ENCODE measurements around the gene RUNX1. TPM values are rescaled to one million over a fixed set of nuclear protein-coding genes. Genes with fewer than 3 reads are reported as not detected.
A peak's percentile ranks its signal among the peaks of the same experiment; 100 is the strongest.

Gene RUNX1
- polyA plus RNA-seq, 10 donors, result 4.1 to 9.3 (median 4.9) TPM

DNA sequence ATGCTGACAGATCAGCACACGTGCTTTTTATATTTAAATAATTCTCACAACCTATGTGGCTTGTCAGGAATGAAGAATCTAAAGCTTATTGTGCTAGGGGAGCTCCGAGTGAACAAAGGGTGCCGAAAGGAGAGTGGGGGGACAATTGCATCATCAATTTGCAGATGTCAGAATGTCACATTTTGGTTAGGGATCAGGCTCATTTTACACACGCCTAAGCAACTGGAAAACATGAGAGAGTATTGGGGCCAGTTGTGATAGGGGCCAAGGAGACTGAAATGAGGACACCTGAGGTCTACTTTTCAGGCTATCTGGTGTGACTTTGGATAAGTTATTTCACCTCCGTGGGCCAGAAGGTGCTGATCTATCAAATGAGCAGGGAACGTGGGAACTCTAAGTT lies 31.8 kb downstream of the RUNX1 start:
- DNase-seq, result no peak

DNA sequence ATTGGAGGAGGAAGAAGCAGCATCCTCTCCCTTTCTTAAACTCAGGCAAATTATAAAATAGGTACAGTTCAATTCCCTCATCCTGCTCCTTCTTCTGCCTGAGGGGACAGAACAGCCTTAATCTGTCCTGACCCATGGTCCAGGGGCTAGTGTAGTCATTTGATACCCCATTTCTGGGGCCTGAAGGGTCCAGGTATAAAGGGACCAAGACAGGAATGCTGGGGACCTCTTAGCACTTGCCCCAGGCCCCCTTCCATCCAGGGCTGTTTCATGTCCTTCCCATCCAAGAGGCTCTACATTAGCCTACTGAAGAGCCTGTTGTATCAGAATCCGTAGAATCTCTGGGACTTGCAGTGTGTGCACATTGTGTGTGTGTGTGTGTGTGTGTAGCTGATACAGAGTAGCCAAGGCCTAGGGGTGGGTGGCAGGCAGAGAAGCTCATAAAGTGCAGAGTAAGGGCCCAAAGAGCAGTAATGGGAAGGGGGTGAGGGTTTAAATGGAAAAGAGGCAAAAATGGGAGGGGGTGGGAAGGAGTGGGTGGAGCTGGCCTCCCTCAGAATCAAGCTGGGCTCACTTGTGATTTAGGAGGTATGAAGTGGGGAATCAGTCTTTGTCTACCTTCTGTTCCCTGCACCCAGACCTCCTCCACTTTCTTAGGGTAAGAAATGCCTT lies 32.4 kb downstream of the RUNX1 start:
- no peak for DNase-seq

DNA sequence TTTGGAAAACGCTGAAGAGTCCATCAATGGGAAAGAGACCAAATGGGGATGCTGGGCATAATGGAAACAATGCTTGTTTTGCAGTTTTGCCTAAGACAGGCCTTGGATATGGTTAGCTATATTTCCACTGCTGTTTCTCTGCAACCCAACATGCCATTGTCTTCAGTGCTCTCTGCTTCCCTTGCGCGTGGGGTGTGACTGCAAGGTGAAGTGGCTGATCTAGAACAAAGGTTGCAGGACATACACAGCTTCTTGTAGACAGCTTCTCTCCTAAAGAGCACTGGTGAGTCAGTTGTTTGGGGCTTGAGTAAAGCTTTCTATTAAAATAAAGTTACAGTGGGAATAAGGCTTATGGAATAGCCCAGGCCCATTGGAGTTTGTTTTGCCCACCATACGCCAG lies 33.0 kb downstream of the RUNX1 start:
- DNase-seq, result no peak

DNA sequence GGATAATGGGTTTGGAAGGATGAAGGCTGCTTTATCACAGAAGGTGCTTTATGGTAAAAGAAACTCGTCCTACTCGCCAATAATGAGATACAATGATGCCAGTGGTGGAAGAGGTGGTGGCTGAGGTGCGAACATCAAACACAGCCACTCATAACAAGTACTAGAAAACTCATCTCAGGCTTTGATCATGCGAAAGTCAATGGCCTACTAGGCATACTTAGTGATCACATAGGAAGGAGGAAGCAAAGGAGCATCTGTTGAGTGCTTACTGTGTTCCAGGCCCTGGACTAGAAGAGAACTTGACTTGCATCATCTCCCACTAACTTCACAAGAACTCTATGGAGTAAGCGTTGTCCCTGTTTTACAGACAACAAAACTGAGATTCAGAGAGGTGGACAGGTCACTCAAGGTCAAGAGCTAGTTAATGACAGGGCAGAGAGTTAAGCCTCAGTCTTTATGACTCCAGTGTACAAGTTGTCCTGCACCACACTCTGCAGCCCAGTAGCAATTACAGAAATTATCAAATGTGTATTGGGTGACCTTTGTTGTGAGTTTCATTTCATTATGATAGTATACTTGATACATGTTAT lies 33.6 kb downstream of the RUNX1 start:
- no peak for DNase-seq

DNA sequence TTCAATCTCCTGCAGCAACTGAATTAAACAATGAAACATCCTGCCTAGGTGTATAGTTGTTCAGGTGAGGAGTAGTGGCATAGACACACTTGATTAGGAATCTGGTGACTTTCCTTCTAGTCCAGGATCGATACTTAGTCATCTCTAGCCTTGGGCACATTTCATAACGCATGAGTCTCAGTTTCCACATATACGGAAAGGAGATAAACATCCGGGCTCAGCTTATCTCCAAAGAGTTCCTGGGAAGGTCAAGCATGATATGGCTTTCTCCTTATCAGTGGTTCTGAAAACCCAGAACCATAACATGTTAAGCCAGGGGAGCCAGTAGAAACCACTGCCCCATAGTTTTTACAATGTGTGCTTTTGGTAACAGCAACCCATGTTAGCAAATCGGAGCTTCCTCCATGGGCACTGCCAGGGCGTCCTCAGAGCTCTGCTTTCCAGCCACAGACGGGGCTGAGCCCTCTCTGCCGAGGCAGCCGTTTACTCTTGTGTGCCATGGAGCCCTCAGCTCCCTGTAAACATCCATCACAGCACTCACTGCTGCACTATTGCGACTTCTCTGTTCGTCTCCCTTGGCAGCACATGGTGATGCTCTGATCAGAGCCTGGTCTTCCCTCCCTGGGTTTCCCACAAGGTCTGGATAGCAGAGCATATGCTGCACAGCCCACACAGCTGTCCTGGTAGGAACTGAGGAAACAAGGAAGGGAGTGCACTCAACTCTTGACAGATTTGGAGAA lies 34.6 kb downstream of the RUNX1 start:
- DNase-seq, result no peak

DNA sequence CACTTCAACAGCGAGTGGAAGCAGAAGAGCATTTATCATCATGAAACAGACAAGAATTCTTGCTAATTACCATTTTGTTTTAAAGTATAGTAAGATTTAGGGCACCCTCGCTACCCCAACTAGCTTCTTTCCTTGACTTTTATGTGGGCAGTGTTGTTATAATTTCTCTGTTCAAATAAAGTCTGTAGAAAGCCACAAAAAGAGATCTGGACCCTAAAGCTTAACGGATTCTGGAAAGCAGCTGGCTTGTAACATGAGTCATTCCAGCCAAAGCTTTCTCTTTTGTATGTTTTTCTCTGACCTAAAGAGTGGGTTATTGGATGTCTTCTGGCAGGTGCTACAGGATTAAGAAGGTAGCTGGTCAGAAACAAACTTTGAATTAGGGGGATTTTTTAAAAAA lies 37.4 kb downstream of the RUNX1 start:
- DNase-seq, result peak in 1 of 3 donors; percentile 33

DNA sequence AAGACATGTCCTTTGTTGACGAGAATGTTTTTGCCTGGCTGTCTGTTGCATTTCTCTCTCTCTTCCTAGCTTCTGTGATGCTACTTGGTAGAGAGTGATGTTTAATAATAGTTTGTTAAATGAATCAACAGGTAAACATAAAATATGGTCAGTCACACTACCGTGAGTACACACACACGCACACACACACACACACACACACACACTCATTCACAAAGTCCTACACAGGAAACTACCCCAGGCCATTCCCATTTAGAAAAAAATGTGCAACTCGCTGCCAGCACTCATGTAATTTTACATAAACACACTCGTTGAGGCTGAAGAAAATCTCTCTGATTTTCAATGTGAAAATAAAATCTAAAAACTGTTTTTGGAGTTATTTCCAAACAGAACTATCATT lies 38.7 kb downstream of the RUNX1 start:
- DNase-seq, result no peak

DNA sequence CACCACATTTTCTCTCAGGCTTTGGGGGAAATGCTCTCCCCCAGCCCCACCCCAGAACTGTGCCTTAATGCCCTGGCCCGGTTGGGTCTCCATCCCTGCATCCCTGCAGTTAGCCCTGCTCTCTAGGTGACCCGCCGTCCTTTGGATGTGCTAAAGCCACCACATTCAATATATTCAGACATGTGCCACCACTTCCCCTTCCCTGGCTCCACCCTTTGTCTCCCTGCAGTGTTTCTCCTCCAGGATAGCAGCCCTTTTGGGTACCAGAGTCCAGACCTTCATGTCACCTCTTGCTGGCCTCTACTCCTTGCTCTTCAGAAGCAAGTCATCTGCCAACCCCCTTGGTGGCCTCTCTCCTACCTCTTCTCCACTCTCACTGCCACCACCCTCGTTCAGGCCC lies 41.8 kb downstream of the RUNX1 start:
- DNase-seq, result no peak

DNA sequence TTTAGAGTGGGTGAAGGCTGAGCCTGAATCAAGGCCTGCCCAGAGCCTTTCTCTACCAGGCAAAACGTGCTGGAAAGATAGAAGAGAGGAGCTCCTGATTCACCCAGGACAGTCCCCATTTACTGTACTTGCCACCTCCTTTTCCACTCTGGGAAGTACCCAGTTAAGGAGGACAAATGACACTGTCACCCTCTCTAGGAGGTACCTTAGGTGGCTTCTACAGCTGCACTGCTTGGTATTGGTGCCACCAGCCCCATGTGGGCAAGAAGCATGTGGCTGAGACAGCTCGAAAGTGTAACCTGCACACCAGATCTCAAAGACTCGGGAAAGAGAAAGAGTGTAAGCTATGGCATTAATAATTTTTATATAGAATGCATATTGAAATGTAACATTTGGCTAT lies 42.3 kb downstream of the RUNX1 start:
- DNase-seq, result no peak

DNA sequence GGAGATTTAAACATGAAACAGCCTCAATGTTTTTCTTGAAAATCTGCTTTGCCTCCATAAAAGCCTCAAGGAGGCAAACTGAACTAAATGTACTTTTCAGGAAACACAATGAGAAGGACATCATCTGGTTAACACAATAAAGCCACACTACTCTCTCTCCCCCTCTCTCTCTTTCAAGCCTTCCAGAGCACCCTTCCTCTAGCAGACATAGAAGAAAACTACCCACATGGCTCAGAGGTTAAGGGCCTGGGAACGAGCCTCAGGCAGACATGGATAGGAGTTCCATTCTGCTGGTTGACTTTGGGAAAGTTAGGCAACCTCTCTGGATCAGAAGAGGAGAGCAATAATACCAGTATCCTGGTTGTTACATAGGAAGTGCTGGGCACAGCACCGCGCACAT lies 42.9 kb downstream of the RUNX1 start:
- no peak for DNase-seq

DNA sequence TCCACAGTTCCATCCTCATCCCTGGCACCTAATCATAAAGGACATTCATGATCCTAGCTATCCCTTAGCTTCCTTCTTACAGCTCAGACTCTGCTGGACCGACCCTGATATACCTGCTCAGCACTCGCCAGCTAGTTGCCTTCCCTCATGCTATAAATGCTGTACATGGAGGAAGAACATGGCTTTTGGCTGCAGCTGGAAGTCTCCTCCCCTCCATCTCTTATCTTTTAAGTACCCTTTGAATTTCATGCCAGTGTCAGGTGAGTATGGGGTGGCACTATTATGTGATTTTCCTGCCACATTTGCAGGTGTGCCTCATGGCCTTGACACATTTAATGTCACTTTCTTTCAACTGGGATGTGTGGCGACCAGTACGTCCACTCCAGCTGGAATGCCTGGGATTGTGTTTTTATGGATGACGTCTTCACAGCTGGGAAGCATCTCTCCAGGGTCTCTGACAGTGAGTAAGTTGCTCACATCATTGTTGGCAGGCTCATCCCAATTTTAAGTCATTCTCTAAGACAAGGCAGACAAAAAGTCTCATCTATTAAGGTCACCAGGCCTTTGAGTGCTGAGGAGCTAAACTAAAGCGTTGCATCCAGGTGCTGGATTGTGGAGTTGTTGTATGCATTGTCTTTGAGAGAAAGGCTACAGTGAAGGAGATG lies 43.4 kb downstream of the RUNX1 start:
- peak in 2 of 3 donors; percentile 66 to 71 for DNase-seq

DNA sequence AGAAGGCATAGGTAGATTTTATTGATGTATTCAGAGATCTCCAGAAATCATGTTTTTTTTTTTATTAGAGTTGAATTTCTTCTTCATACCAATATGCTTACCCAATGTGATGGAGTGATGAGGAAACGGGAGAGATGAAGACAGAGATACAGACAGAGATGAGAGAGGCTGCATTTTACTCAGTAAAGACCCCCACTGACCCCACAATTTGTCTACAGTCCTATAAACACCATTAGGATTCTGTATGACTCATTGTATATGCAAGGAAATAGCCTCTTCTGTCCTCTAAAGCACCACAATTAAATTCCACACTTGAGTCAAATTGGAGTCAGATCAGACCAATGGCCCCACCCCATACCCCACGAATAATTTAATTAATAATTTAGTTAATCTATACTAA lies 44.0 kb downstream of the RUNX1 start:
- no peak for DNase-seq

DNA sequence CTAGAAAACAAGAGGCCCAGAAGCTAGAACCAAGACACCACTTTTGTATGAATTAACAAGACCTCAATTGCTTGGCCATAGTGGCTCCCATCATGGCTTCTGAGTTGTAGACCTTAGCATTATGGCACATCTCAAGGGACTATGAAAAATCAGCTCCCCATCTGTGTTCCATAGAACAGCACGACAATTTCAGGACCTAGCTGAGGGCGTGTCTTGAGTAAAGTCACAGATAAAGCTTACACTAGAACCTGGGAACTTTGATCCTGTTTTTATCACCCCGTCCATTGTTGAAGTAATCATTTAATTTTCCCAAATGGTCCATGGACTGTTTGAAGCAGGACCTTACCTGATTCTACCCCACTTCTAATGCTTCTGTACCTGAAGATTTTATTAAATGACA lies 44.8 kb downstream of the RUNX1 start:
- no peak for DNase-seq

DNA sequence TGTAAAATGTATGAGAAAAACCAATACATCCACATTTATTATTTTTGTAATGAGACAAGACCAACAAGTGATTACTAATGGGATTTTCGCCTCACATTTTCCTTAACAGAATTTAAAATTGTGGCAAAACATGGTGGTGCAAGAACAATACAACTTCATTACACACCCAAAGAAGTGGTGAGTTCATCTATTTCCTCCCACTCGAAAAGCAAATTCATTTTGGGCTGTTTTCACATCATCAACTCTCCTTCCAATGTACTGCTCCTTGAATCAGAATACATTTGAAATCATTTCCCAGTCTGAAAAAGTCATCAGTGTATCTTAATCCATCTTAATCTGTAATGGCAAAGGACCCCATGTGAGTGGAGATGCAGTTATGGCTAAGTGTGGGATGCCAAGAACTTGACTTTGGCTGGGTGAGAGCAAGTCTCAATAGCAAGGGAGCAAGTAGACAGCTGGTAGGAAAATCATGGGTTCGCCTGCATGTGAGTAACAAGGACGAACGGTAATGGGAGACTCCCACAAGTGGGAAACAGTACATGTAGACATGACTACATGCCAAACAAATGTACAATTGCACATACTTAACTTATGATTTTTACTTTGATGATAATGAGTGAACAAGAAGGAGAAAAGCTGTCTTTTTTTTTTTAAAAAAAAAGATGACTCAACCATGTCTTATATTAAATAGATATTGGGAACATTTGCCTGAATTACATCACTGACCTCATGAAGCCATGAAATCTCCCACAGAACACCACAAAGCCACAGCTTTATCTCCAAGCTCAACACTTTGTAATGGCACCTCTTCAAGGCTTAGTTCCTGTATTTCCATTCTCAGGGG lies 46.0 kb downstream of the RUNX1 start:
- DNase-seq, result peak; percentile 69 to 80 (median 72)

DNA sequence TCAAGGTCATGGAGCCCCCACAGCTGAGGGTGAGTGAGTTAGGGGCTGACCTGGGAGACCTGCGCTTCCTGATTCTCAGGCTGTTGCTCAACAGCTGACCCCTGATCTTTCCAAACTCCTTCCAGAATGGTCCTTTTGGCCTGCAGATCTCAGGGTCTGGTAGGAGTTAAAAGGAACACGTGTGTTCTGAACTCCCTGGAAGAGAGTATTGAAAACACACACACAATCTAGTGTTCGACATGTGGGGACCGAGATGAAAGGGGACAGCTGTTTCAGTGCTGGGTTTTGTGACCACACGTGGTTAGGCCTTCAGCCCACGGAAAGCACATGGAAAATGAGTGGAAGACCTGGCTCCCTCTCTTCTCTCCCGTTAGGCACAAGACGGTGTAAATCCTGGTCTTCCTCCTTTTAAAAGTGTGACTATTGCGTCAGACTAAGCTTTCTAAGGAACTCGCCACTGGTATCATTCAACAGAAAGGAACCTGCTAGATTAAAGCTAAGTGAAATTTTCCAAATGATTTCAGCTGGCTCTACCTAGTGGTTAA lies 49.6 kb downstream of the RUNX1 start:
- peak in 1 of 3 donors; percentile 45 for DNase-seq

DNA sequence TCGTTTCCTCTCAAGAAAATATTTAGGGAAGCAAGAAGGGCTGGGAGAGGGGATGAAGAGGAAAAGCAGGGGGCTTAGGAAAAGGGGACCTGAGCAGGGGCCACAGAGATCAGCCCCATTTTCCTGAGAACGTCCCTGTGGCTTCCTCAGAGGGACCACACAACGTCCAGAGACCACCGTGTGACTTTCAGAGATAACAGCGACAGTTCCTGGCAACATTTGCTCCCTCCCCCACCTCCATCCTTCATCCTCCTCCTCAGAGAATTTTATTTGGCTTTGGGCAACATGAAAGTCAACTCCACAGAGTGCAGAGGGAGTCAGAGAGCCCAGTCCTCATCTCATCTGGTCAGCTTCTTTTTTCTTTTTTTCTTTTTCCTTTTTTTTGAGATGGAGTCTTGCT lies 50.9 kb downstream of the RUNX1 start:
- no peak for DNase-seq

DNA sequence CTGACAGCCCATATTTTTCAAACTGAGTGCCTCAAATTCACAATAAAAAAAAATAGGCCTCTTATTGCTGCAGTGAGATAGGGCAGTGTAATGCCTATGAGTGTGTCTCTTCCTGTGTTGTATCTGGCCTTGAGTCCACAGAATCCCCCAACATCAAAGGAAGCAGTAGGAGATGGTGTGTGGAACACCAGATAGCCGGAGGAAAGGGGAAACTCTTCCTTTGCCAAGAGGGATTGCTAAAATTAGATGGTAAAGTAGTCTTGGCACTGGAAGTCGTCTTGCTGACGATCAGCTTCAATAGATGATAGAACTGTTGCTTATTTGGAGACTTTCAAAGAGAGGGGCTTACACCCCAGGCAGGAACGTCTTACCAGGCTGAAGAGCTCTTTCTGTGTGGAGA lies 51.8 kb downstream of the RUNX1 start:
- no peak for DNase-seq

DNA sequence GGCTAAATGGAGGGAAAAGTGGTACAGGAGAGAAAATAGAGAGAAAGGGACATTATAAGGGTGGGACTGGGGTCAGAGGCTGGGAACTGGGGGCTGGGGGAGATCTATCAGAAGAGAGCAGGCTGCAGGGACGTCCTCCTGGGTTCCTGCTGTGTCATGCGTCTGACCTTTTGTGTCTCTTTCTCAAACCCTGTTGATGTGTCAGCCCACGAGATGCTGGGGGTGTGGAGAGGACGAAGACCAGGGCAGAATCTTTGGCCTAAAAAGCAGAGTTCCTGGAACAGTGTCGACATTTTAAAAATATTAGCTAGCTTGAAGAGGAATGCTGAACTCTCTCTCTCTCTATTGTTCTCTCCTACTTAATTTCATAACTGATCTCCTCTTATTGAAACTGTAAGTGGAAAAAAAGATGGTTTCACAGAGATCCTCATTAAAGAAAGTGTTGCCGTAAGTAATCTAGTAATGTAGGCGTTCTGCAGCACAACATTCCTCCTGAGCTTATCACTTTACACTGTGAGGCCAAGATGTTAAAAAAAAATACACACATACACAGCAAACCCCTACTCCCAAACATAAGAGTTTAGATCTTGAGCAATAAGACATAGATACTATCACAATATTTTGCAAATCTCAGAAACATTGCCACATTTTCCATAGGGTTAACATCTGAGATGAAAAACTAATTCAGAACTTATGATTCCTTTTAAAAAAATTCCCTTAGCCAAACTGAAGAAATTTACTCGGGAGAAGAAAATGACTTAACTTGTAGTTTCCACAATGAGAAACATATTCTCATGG lies 52.6 kb downstream of the RUNX1 start:
- peak in 1 of 3 donors; percentile 39 for DNase-seq

DNA sequence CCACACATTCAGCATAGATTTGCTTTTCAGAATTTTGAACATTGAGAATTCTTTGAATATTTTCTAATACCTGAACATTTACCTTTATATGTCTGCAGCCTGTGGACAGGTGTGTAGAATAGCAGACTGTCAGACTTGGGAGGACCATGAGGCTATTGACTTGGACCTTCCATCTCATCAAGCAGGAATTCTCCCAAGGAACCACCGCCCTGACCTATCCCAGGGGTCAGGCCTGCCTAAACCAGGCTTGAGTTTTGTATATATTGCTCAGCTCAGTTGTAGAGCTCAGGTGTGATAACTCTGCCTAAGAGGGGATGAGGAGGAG lies 53.2 kb downstream of the RUNX1 start:
- DNase-seq, result no peak

DNA sequence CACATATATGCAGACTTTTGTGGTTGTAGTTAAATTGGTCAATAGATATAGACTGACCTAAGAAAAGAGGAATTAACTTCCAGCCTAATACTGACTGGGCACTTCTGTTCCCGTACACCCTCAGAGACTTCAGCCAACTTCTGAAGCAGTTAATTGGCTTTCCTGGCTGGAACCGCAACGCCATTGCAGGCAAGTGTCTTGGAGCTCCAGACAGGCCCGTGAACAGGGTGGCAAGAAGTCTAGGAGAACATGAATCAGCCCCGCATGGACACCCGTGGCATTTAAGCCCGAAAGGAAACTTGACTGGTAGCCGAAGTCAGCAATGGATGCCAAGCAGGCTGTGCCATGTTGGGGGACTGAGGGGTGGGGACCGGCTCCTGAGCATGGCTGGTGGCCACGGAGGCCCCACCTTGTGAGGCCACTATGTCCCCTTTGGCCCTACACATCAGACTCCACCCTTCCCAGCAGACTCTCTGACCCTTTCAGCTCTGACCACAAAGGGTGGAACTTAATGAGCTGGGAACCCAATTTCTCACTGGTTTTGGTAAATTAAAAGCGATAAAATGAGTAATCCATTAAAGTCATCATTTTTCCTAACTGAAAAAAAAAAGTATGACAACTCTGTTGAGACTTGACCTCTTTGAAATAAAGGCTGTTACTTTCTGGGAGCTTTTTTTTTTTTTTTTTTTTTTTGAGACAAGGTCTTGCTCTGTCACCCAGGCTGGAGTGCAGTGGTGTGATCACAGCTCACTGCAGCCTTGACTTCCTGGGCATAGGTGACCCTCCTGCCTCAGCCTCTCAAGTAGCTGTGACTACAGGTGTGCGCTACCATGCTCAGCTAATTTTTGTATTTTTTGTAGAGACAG lies 54.1 kb downstream of the RUNX1 start:
- DNase-seq, result no peak
